Stomach smooth muscle (tissue), 2 donors: ENCODE measurements around the gene DPEP2NB.
"Not testable (repeated sequence)": the region's sequence is repeated elsewhere in the genome, so short reads cannot be mapped to it uniquely, and the experiment has no call there.

ENCODE experiments used
- H3K27ac ChIP-seq: one replicate; pipeline ENCODE4 v1.7.0; 2013; ENCODE audit warnings: mild to moderate bottlenecking, low read length, inconsistent platforms
- H3K27me3 ChIP-seq, 2 donors: one replicate each; pipeline ENCODE4 v1.7.0; 2013; ENCODE audit warnings: low read length in 2 of 2; ENCODE audit not compliant: insufficient read depth in 2 of 2, control insufficient read depth in 1 of 2
- H3K36me3 ChIP-seq, 2 donors: one replicate each; pipeline ENCODE4 v1.7.0; 2013; ENCODE audit warnings: low read length in 2 of 2; ENCODE audit not compliant: control insufficient read depth in 2 of 2, insufficient read depth in 2 of 2
- H3K4me1 ChIP-seq: one replicate; pipeline ENCODE4 v1.7.0; 2013; ENCODE audit warnings: low read length; ENCODE audit not compliant: control insufficient read depth, insufficient read depth
- H3K4me3 ChIP-seq, 2 donors: one replicate each; pipeline ENCODE4 v1.7.0; 2013; ENCODE audit warnings: low read length in 2 of 2
- H3K9ac ChIP-seq, 2 donors: one replicate each; pipeline ENCODE4 v1.7.0; 2013; ENCODE audit warnings: low read length in 2 of 2, mild to moderate bottlenecking in 1 of 2
- H3K9me3 ChIP-seq, 2 donors: one replicate each; pipeline ENCODE4 v1.7.0; 2013; ENCODE audit warnings: low read length in 2 of 2; ENCODE audit not compliant: control insufficient read depth in 2 of 2
- donor health status: healthy.
- donor health status: Pancreatic carcinoma.

The DPEP2NB gene

GRCh38 chr16:68013440-68013839 lies 2.3 kb downstream of the DPEP2NB start:
- Histone ChIP-seq H3K9me3 (no peaks in the 10 kb centered on the region), H3K4me3 (no peak overlapping the region), H3K27me3 (no peaks in the 10 kb centered on the region), H3K36me3 (no peaks in the 10 kb centered on the region), H3K4me1 (no peaks in the 10 kb centered on the region), H3K9ac (no peak overlapping the region), H3K27ac (no peak overlapping the region)

- H3K27me3 ChIP-seq, H3K9ac ChIP-seq, H3K4me1 ChIP-seq, H3K4me3 ChIP-seq, H3K27ac ChIP-seq, H3K9me3 ChIP-seq, H3K36me3 ChIP-seq: not testable (repeated sequence)
Observed at GRCh38 chr16:68009872-68010271, 5.8 kb downstream of the DPEP2NB start.

DNA sequence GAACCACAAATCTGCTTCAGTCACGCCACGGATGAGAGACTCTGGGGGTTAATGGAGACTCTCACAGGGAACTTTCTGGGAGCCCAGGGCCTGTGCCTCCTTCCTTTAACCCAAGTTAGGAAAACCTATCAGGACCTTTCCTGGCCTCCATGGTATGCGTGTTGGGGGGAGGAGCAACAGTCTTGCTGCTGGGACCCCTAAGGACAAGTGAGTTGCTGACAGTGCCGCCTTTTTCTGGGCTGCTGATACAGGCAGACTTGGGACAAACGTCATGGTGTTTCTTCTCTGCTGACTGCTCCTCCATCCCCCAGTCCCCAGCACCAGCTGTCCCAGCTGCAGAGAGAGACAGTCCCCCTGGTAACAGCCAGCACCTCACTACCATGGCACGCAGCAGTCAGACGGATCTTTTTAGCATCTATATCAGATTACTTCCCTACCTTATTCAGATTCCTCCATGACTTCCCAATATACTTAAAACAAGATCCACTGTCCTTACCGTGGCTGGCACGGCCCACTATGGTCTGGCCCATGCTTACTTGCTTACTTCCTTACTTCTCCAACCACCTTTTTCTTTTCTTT lies 6.5 kb downstream of the DPEP2NB start:
- no peaks in the 10 kb centered on the region for H3K9me3 ChIP-seq
- H3K27me3 ChIP-seq, result no peaks in the 10 kb centered on the region
- H3K36me3 ChIP-seq, result no peaks in the 10 kb centered on the region
- H3K4me1 ChIP-seq, result no peaks in the 10 kb centered on the region
- no peak overlapping the region for H3K4me3 ChIP-seq
- H3K27ac ChIP-seq, result no peak overlapping the region
- H3K9ac ChIP-seq, result no peak overlapping the region

DNA sequence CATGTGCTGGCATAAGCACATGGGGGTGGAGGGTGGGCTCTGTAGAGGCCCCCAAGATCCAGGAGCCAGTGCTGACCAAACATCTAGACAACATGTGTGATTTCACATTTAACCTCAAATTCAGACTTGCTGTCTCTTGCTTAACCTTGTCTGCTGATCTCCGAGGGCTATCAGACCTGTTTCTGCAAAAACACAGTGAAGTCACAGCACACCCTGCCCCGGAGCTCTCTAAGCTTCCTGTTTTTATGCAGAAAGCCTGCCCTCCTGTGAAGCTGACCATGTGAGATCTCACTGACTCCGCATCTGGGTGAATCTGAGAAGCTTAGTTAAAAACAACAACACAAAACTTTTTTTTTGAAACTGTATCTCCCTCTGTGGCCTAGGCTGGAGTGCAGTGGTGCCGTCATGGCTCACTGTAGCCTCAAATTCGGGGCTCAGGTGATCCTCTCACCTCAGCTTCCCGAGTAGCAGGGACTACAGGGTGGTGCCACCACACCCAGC lies 9.9 kb downstream of the DPEP2NB start:
- Histone ChIP-seq H3K9me3 (no peaks in the 10 kb centered on the region), H3K27ac (no peak overlapping the region), H3K4me1 (no peaks in the 10 kb centered on the region), H3K9ac (no peak overlapping the region), H3K27me3 (no peaks in the 10 kb centered on the region), H3K4me3 (no peak overlapping the region), H3K36me3 (no peaks in the 10 kb centered on the region)

DNA sequence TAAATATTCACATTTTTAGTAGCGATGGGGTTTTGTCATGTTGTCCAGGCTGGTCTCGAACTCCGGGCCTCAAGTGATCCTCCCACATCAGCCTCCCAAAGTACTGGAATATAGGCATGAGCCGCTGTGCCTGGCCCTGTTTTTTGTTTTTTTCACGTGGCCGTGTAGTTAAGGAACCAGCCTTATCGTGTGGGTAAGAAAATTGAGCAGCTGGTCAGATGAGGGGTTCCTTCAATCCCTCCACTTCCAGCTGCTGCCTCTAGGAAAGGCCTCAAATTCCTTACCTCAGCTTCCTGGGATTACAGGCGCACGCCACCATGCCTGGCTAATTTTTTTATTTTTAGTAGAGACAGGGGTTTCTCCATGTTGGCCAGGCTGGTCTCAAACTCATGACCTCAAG lies 10.5 kb downstream of the DPEP2NB start:
- Histone ChIP-seq H3K9ac (no peak overlapping the region), H3K4me1 (no peaks in the 10 kb centered on the region), H3K27me3 (no peaks in the 10 kb centered on the region), H3K9me3 (no peaks in the 10 kb centered on the region), H3K36me3 (no peaks in the 10 kb centered on the region), H3K27ac (no peak overlapping the region), H3K4me3 (no peak overlapping the region)

DNA sequence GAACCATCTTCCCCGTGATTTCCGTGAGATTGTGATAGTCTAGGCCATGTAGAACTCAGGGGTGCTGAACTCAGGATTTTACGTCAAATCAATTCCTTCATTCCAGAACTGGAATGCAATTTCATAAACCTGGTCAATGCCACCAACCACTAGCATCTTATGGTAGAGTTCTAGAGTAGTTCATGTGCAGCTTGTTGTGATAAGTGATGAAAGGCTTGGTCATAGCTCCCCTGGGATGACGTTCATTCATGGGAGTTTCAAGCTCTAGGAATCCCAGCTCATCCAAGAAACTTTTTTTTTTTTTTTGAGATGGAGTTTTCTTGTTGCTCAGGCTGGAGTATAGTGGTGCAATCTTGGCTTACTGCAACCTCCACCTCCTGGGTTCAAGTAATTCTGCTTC lies 12.7 kb downstream of the DPEP2NB start:
- Histone ChIP-seq H3K27ac (no peak overlapping the region), H3K36me3 (no peaks in the 10 kb centered on the region), H3K9ac (no peak overlapping the region), H3K9me3 (no peaks in the 10 kb centered on the region), H3K4me1 (no peaks in the 10 kb centered on the region), H3K27me3 (no peaks in the 10 kb centered on the region), H3K4me3 (no peak overlapping the region)

GRCh38 chr16:68000450-68000849 lies 15.3 kb downstream of the DPEP2NB start:
- Histone ChIP-seq H3K9ac (no peak overlapping the region), H3K4me1 (no peaks in the 10 kb centered on the region), H3K4me3 (no peak overlapping the region), H3K9me3 (no peaks in the 10 kb centered on the region), H3K36me3 (no peaks in the 10 kb centered on the region), H3K27me3 (no peaks in the 10 kb centered on the region), H3K27ac (no peak overlapping the region)

- Histone ChIP-seq H3K36me3 (no peaks in the 10 kb centered on the region), H3K4me1 (no peaks in the 10 kb centered on the region), H3K27ac (no peak overlapping the region), H3K27me3 (no peaks in the 10 kb centered on the region), H3K9me3 (no peaks in the 10 kb centered on the region), H3K9ac (no peak overlapping the region), H3K4me3 (no peak overlapping the region)
Observed at GRCh38 chr16:67999985-68000384, 15.7 kb downstream of the DPEP2NB start.

- not testable (repeated sequence) for H3K9ac ChIP-seq, H3K36me3 ChIP-seq, H3K27ac ChIP-seq, H3K27me3 ChIP-seq, H3K4me1 ChIP-seq, H3K9me3 ChIP-seq
- H3K4me3 ChIP-seq, result peak within 1 kb of the TSS in 1 of 2 donors; percentile 15
Observed at GRCh38 chr16:67998779-67999688, 16.7 kb downstream of the DPEP2NB start, which contains the start of gene DPEP2. Gene DPEP2, minus strand, starts transcription at chr16:67999484. Its CDS starts 6,272 bp downstream, at chr16:67993212.

GRCh38 chr16:67998231-67998778 lies 17.4 kb downstream of the DPEP2NB start:
- H3K36me3 ChIP-seq, H3K27me3 ChIP-seq, H3K4me3 ChIP-seq, H3K27ac ChIP-seq, H3K4me1 ChIP-seq, H3K9me3 ChIP-seq, H3K9ac ChIP-seq: not testable (repeated sequence)

DNA sequence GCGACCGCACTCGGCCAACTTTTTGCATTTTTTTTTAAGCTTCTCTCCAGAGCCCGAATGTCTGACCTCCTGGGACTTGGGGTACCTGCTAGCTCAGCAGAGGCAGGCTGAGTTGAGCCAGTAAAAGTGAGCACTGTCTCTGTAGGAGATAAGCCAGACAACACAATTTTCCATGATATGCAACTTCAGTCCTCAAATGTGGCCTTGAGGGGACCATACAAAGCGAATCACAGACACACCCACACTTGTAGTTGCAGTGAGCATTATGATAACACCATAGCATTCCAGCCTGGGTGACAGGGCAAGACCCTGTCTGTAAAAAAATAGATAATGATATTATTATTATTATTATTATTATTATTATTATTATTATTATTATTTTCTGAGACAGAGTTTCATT lies 19.0 kb downstream of the DPEP2NB start:
- Histone ChIP-seq H3K9ac (no peak overlapping the region), H3K4me1 (peaks cover 10% of the 10 kb centered on the region), H3K9me3 (no peaks in the 10 kb centered on the region), H3K4me3 (no peak overlapping the region), H3K36me3 (no peaks in the 10 kb centered on the region), H3K27me3 (no peaks in the 10 kb centered on the region), H3K27ac (no peak overlapping the region)
